IMR-90 (cell line): ENCODE data around the gene LDLRAD4. TPM values are rescaled to one million over a fixed set of nuclear protein-coding genes. Genes with fewer than 3 reads are reported as not detected.

Source experiments
- ATAC-seq: fragments of 200-7000 bp; cut with Tn5 transposase; 2 replicates; pipeline ENCODE4 v1.9.1; 2020; ENCODE audit warnings: low read depth, mild to moderate bottlenecking, moderate library complexity
- BruUV-seq: library from RNA; stranded (reverse); fragments of 400-500 nt; replicated peaks from 2 replicates; lab custom pipeline; 2021; lab: Mats Ljungman, UMichigan
- CTCF ChIA-PET: fragments of 300-600 bp; formaldehyde crosslinking; extraction: SDS; loops from one replicate; lab custom pipeline; 2021; ENCODE audit warnings: antibody characterized with exemption; lab: Yijun Ruan, JAX
- POLR2A ChIA-PET: fragments of 300-600 bp; sonication (Branson Sonifier 250); formaldehyde crosslinking; loops from one replicate; lab custom pipeline; 2022; ENCODE audit warnings: antibody characterized with exemption; ENCODE audit not compliant: unreplicated experiment; lab: Charles Lee
- DNase-seq: peaks from one replicate; pipeline ENCODE4 v3.0.0; 2013
- H2AFZ ChIP-seq: replicated peaks from 2 replicates; pipeline ENCODE3; 2013; ENCODE audit warnings: low read length, mild to moderate bottlenecking; ENCODE audit not compliant: poor library complexity
- H2AK5ac ChIP-seq: 2 replicates; pipeline ENCODE4 v1.6.1; 2013; ENCODE audit warnings: low read depth, low read length, inconsistent platforms
- H2AK9ac ChIP-seq: replicated peaks from 2 replicates; pipeline ENCODE3; 2013; ENCODE audit warnings: mild to moderate bottlenecking, low read depth, low read length, moderate library complexity; ENCODE audit not compliant: poor library complexity
- H2BK120ac ChIP-seq: 2 replicates; pipeline ENCODE4 v1.6.1; 2013; ENCODE audit warnings: low read depth, low read length, inconsistent platforms
- H2BK15ac ChIP-seq: 3 replicates; pipeline ENCODE4 v1.6.1; 2013; ENCODE audit warnings: low read depth, low read length, inconsistent platforms
- H2BK20ac ChIP-seq: 2 replicates; pipeline ENCODE4 v1.6.1; 2013; ENCODE audit warnings: low read depth, mild to moderate bottlenecking, inconsistent platforms, low read length, moderate library complexity
- H2BK5ac ChIP-seq: 2 replicates; pipeline ENCODE4 v1.6.1; 2013; ENCODE audit warnings: mild to moderate bottlenecking, low read depth, low read length, inconsistent platforms; ENCODE audit not compliant: poor library complexity, severe bottlenecking
- H3K14ac ChIP-seq: replicated peaks from 2 replicates; pipeline ENCODE4 v1.6.1; 2013; ENCODE audit warnings: low read depth, low read length, inconsistent platforms
- H3K18ac ChIP-seq: 2 replicates; pipeline ENCODE4 v1.6.1; 2013; ENCODE audit warnings: low read depth, low read length, control low read depth
- H3K23ac ChIP-seq: 2 replicates; pipeline ENCODE4 v1.6.1; 2013; ENCODE audit warnings: low read depth, low read length, inconsistent platforms
- H3K27ac ChIP-seq: 2 replicates; pipeline ENCODE4 v1.5.1; 2013; ENCODE audit warnings: mild to moderate bottlenecking, control low read depth, low read length; ENCODE audit not compliant: insufficient read depth
- H3K27me3 ChIP-seq: 2 replicates; pipeline ENCODE4 v1.6.1; 2013; ENCODE audit warnings: low read length; ENCODE audit not compliant: control insufficient read depth, insufficient read depth
- H3K36me3 ChIP-seq: 2 replicates; pipeline ENCODE4 v1.6.1; 2013; ENCODE audit warnings: low read length, mixed read lengths; ENCODE audit not compliant: control insufficient read depth, insufficient read depth
- H3K4ac ChIP-seq: 2 replicates; pipeline ENCODE4 v1.6.1; 2013; ENCODE audit warnings: low read depth, low read length, inconsistent platforms
- H3K4me1 ChIP-seq: 2 replicates; pipeline ENCODE4 v1.6.1; 2013; ENCODE audit warnings: low read length, mixed read lengths; ENCODE audit not compliant: control insufficient read depth, insufficient read depth
- H3K4me2 ChIP-seq: 2 replicates; pipeline ENCODE4 v1.6.1; 2013; ENCODE audit warnings: low read depth, mild to moderate bottlenecking, control low read depth, low read length, moderate library complexity
- H3K4me3 ChIP-seq: 2 replicates; pipeline ENCODE4 v1.5.1; 2013; ENCODE audit warnings: low read depth, mild to moderate bottlenecking, control low read depth, low read length, moderate library complexity; ENCODE audit not compliant: insufficient read depth
- H3K56ac ChIP-seq: 2 replicates; pipeline ENCODE4 v1.6.1; 2013; ENCODE audit warnings: low read length, inconsistent platforms; ENCODE audit not compliant: insufficient read depth; ENCODE audit errors: extremely low read depth
- H3K79me1 ChIP-seq, 2 experiments: 2 replicates each; pipeline ENCODE4 v1.6.1; 2013; ENCODE audit warnings: low read length in 2 of 2, inconsistent platforms in 1 of 2, low read depth in 1 of 2
- H3K9ac ChIP-seq: 2 replicates; pipeline ENCODE4 v1.6.1; 2013; ENCODE audit warnings: low read depth, low read length, control low read depth
- H3K9me1 ChIP-seq: 2 replicates; pipeline ENCODE4 v1.6.1; 2013; ENCODE audit warnings: low read length, inconsistent platforms; ENCODE audit not compliant: insufficient read depth
- H3K9me3 ChIP-seq: 2 replicates; pipeline ENCODE4 v1.6.1; 2013; ENCODE audit warnings: low read length; ENCODE audit not compliant: control insufficient read depth, insufficient read depth
- H4K20me1 ChIP-seq: 2 replicates; pipeline ENCODE4 v1.6.1; 2013; ENCODE audit warnings: low read length, inconsistent platforms; ENCODE audit not compliant: insufficient read depth
- H4K5ac ChIP-seq: 2 replicates; pipeline ENCODE4 v1.6.1; 2013; ENCODE audit warnings: mild to moderate bottlenecking, low read depth, low read length, control low read depth
- H4K8ac ChIP-seq, 2 experiments: 2 replicates each; pipeline ENCODE4 v1.6.1; 2013; ENCODE audit warnings: low read depth in 2 of 2, low read length in 2 of 2, control low read depth in 1 of 2, inconsistent platforms in 1 of 2
- H4K91ac ChIP-seq: 2 replicates; pipeline ENCODE4 v1.6.1; 2013; ENCODE audit warnings: low read depth, low read length, inconsistent platforms; ENCODE audit not compliant: insufficient read depth
- CHD1 ChIP-seq: IDR thresholded peaks from 2 replicates; pipeline ENCODE4 v1.6.1; 2012; ENCODE audit warnings: low read depth, low read length, improper control_type of control experiment
- CTCF ChIP-seq: conservative IDR thresholded peaks from 2 replicates; pipeline ENCODE4 v1.5.1; 2012; ENCODE audit warnings: mild to moderate bottlenecking, low read depth, low read length, improper control_type of control experiment
- ELK1 ChIP-seq: fragments of 150-350 bp; IDR thresholded peaks from 2 replicates; pipeline ENCODE4 v1.6.1; 2016; ENCODE audit warnings: low read depth, mild to moderate bottlenecking, low read length, moderate library complexity, borderline replicate concordance
- MXI1 ChIP-seq: IDR thresholded peaks from 2 replicates; pipeline ENCODE4 v1.6.1; 2012; ENCODE audit warnings: low read depth, mild to moderate bottlenecking, low read length, moderate library complexity, borderline replicate concordance
- RAD21 ChIP-seq: IDR thresholded peaks from 2 replicates; pipeline ENCODE4 v1.6.1; 2012; ENCODE audit warnings: low read length, improper control_type of control experiment
- WGBS, 2 experiments: methylation state at CpG; one replicate each; pipeline versions ENCODE4 v1.1.5 to v1.1.7; 2013; ENCODE audit warnings: missing lambda C conversion rate in 2 of 2; ENCODE audit not compliant: insufficient read length in 1 of 2; ENCODE audit errors: extremely low coverage in 2 of 2; 5-methylcytosine and 5-hydroxymethylcytosine counted together
- dilution Hi-C: fragments of 300-500 bp; cut with HindIII; formaldehyde crosslinking; loops from one replicate; pipeline ENCODE4 v1.14.3; 2018; ENCODE audit warnings: low sequenced_read_pairs; ENCODE audit not compliant: unreplicated experiment
- in situ Hi-C: fragments of 300-500 bp; cut with MboI; formaldehyde crosslinking; loops from 3 replicates; pipeline ENCODE4 v1.14.3; 2019; ENCODE audit warnings: low sequenced_read_pairs, inconsistent platforms, mixed read lengths
- intact Hi-C: fragments of 100-400 bp; cut with micrococcal nuclease; formaldehyde crosslinking; loops from 2 replicates; pipeline ENCODE4 v1.10.0; 2022
- polyA plus RNA-seq, 3 experiments: library from polyadenylated mRNA; depleted of rRNA; stranded (reverse); fragments of >200 nt; gene quantifications; 2 replicates each; pipeline ENCODE4 v1.2.3, GENCODE V29; 2012; ENCODE audit warnings: low replicate concordance in 1 of 3
- total RNA-seq: library from RNA; depleted of rRNA; stranded (reverse); fragments of >200 nt; gene quantifications from 2 replicates; pipeline ENCODE4 v1.2.3, GENCODE V29; 2012

Gene LDLRAD4
- total and polyA plus RNA-seq, 2 of the 4 experiments (the other 2 are of a cell fraction) = not detected

GRCh38 chr18:13559754-13560153, 341.2 kb downstream of the LDLRAD4 start:
- Histone ChIP-seq H4K5ac (no peak overlapping the region), H3K18ac (no peak overlapping the region), H3K4me3 (no peak overlapping the region), H3K79me1 (no peaks in the 10 kb centered on the region), H3K9ac (no peak overlapping the region), H2BK15ac (no peak overlapping the region), H2BK120ac (no peak overlapping the region), H3K56ac (no peak overlapping the region), H2BK5ac (no peak overlapping the region), H3K9me1 (no peaks in the 10 kb centered on the region), H4K91ac (no peak overlapping the region), H3K4me1 (no peaks in the 10 kb centered on the region), H2AK5ac (no peak overlapping the region), H3K9me3 (no peaks in the 10 kb centered on the region), H3K36me3 (no peaks in the 10 kb centered on the region), H3K27me3 (peaks cover 2% of the 10 kb centered on the region; the same call in 1 of the 2 replicates), H3K27ac (no peak overlapping the region), H2AFZ (no peak overlapping the region), H2BK20ac (no peak overlapping the region), H4K8ac (no peak overlapping the region), H3K4ac (no peak overlapping the region), H3K14ac (no peak overlapping the region), H3K4me2 (no peak overlapping the region), H4K20me1 (no peaks in the 10 kb centered on the region), H2AK9ac (no peak overlapping the region), H3K23ac (no peak overlapping the region)
- in situ Hi-C loops = no loop called here
- TF ChIP-seq ELK1 = no peak
- TF ChIP-seq RAD21 = no peak
- no peak for TF ChIP-seq MXI1
- TF ChIP-seq CHD1 = no peak
- TF ChIP-seq CTCF = no peak
- no peak for DNase-seq
- CTCF ChIA-PET = no interaction called here
- POLR2A ChIA-PET = no interaction called here
- dilution Hi-C loops = no loop called here
- BruUV-seq = no TSS peak
- 100% methylated on average over 1 of the region's 4 CpGs; no CpG with 5 or more reads in 1 of the 2 experiments for WGBS, 2 experiments
- intact Hi-C loops = loop anchor here (2.0 to 5.0 kb wide), 2 partner anchors 163 to 528 kb away; no protein-coding TSS in a partner anchor
- no peak for ATAC-seq
